ENCODE results near the gene LRP2. TPM values are rescaled to one million over a fixed set of nuclear protein-coding genes. Genes with fewer than 3 reads are reported as not detected.

Gene LRP2
- total RNA-seq, 3 donors from 2014 or later (not counting 1 experiment from before 2014, with no cell fraction given), result not detected

- intact Hi-C loops (cut with micrococcal nuclease), result no loop called here
Measured at GRCh38 chr2:169143998-169144397, 218.3 kb downstream of the LRP2 start.

GRCh38 chr2:169141713-169142352 is 220.5 kb downstream of the LRP2 start:
- H3K27ac ChIP-seq (ENCODE audit: low read length), result no peak overlapping the region
- no peaks in the 10 kb centered on the region for H3K36me3 ChIP-seq (ENCODE audit: control insufficient read depth, insufficient read depth, low read length)
- Mint-ChIP-seq H3K9me3 (no peaks in the 10 kb centered on the region), H3K4me1 (no peaks in the 10 kb centered on the region), H3K27ac (no peak overlapping the region), H3K4me3 (no peak overlapping the region), H3K36me3 (no peaks in the 10 kb centered on the region), H3K27me3 (ENCODE audit: low read depth in 2 of 2) (no peaks in the 10 kb centered on the region)
- 3% methylated on average over 8 of the region's 10 CpGs for WGBS (ENCODE audit: insufficient coverage)
- H3K27me3 ChIP-seq (ENCODE audit: control insufficient read depth, insufficient read depth, low read length), result no peaks in the 10 kb centered on the region
- ATAC-seq, result peak; percentile 50 to 77 (median 76)
- no peaks in the 10 kb centered on the region for H3K9me3 ChIP-seq (ENCODE audit: control insufficient read depth, insufficient read depth, low read length)
- intact Hi-C loops (cut with micrococcal nuclease), result loop anchor here (1.0 kb wide), 2 partner anchors 33 to 181 kb away; no protein-coding TSS in a partner anchor
- no peak overlapping the region for H3K4me3 ChIP-seq (ENCODE audit: low read length)
- peak; percentile 40 to 81 for DNase-seq
- peak; percentile 94 for TF ChIP-seq CTCF (IDR thresholded peaks at IDR 0.05)
- no peaks in the 10 kb centered on the region for H3K4me1 ChIP-seq (ENCODE audit: control insufficient read depth, insufficient read depth, low read length)

More at GRCh38 chr2:169143998-169144397, 218.3 kb downstream of the LRP2 start:
- Mint-ChIP-seq H3K9me3 (no peaks in the 10 kb centered on the region), H3K36me3 (no peaks in the 10 kb centered on the region), H3K4me1 (no peaks in the 10 kb centered on the region), H3K27ac (no peak overlapping the region), H3K4me3 (no peak overlapping the region), H3K27me3 (ENCODE audit: low read depth in 2 of 2) (no peaks in the 10 kb centered on the region)
- ATAC-seq, result no peak
- no peak for TF ChIP-seq CTCF (IDR thresholded peaks at IDR 0.05)
- DNase-seq, result no peak
- 69% methylated on average over 3 of the region's 3 CpGs for whole genome bisulfite sequencing (ENCODE audit: insufficient coverage)
- Histone ChIP-seq H3K4me1 (ENCODE audit: control insufficient read depth, insufficient read depth, low read length) (no peaks in the 10 kb centered on the region), H3K36me3 (ENCODE audit: control insufficient read depth, insufficient read depth, low read length) (no peaks in the 10 kb centered on the region), H3K27ac (ENCODE audit: low read length) (no peak overlapping the region), H3K27me3 (ENCODE audit: control insufficient read depth, insufficient read depth, low read length) (no peaks in the 10 kb centered on the region), H3K4me3 (ENCODE audit: low read length) (no peak overlapping the region), H3K9me3 (ENCODE audit: control insufficient read depth, insufficient read depth, low read length) (no peaks in the 10 kb centered on the region)

- Mint-ChIP-seq H3K4me3 (no peak overlapping the region), H3K27me3 (ENCODE audit: low read depth in 2 of 2) (no peaks in the 10 kb centered on the region), H3K9me3 (no peaks in the 10 kb centered on the region), H3K4me1 (no peaks in the 10 kb centered on the region), H3K27ac (no peak overlapping the region), H3K36me3 (no peaks in the 10 kb centered on the region)
- 74% methylated on average over 6 of the region's 8 CpGs for WGBS (ENCODE audit: insufficient coverage)
- no peaks in the 10 kb centered on the region for H3K9me3 ChIP-seq (ENCODE audit: control insufficient read depth, insufficient read depth, low read length)
- no peak overlapping the region for H3K4me3 ChIP-seq (ENCODE audit: low read length)
- H3K4me1 ChIP-seq (ENCODE audit: control insufficient read depth, insufficient read depth, low read length), result no peaks in the 10 kb centered on the region
- ATAC-seq (no peak), DNase-seq (no peak)
- no peaks in the 10 kb centered on the region for H3K27me3 ChIP-seq (ENCODE audit: control insufficient read depth, insufficient read depth, low read length)
- TF ChIP-seq CTCF (IDR thresholded peaks at IDR 0.05), result no peak
- H3K36me3 ChIP-seq (ENCODE audit: control insufficient read depth, insufficient read depth, low read length), result no peaks in the 10 kb centered on the region
- no peak overlapping the region for H3K27ac ChIP-seq (ENCODE audit: low read length)
- intact Hi-C loops (cut with micrococcal nuclease), result no loop called here
Measured at GRCh38 chr2:169139993-169140767, 222.2 kb downstream of the LRP2 start.

Measured in natural killer cell (primary cell).